Neuron (in vitro differentiated cells): ENCODE results near the gene APOBEC3C.
"Not testable (repeated sequence)": the region's sequence is repeated elsewhere in the genome, so short reads cannot be mapped to it uniquely, and the experiment has no call there.

Experiments used
- H2AFZ ChIP-seq: one replicate; pipeline ENCODE4 v1.6.1; 2013; ENCODE audit warnings: low read depth, mild to moderate bottlenecking, inconsistent platforms, low read length, moderate library complexity
- H3K27me3 ChIP-seq: one replicate; pipeline ENCODE4 v1.6.1; 2013; ENCODE audit warnings: low read length; ENCODE audit not compliant: insufficient read depth
- H3K36me3 ChIP-seq: one replicate; pipeline ENCODE4 v1.6.1; 2013; ENCODE audit warnings: low read length; ENCODE audit not compliant: insufficient read depth
- H3K4me1 ChIP-seq: one replicate; pipeline ENCODE4 v1.6.1; 2013; ENCODE audit warnings: low read length; ENCODE audit not compliant: insufficient read depth
- H3K4me3 ChIP-seq: 2 replicates; pipeline ENCODE4 v1.5.1; 2013; ENCODE audit warnings: mild to moderate bottlenecking, low read length, moderate library complexity
- H3K9me3 ChIP-seq: one replicate; pipeline ENCODE4 v1.6.1; 2013; ENCODE audit warnings: low read length

The APOBEC3C gene

GRCh38 chr22:38973289-38974169 is 40.5 kb upstream of the APOBEC3C start:
- peaks cover 8% of the 10 kb centered on the region for H3K27me3 ChIP-seq
- no peaks in the 10 kb centered on the region for H3K4me1 ChIP-seq
- no peak overlapping the region for H3K4me3 ChIP-seq
- no peaks in the 10 kb centered on the region for H3K36me3 ChIP-seq
- H2AFZ ChIP-seq = no peak overlapping the region
- no peaks in the 10 kb centered on the region for H3K9me3 ChIP-seq

GRCh38 chr22:38974170-38974825 is 39.8 kb upstream of the APOBEC3C start:
- Histone ChIP-seq H3K36me3 (no peaks in the 10 kb centered on the region), H3K4me1 (no peaks in the 10 kb centered on the region), H3K27me3 (peaks cover 2% of the 10 kb centered on the region), H3K4me3 (no peak overlapping the region), H3K9me3 (no peaks in the 10 kb centered on the region), H2AFZ (no peak overlapping the region)

GRCh38 chr22:38974826-38975175 is 39.3 kb upstream of the APOBEC3C start:
- Histone ChIP-seq H3K36me3 (no peaks in the 10 kb centered on the region), H2AFZ (no peak overlapping the region), H3K27me3 (no peaks in the 10 kb centered on the region), H3K9me3 (no peaks in the 10 kb centered on the region), H3K4me3 (no peak overlapping the region), H3K4me1 (no peaks in the 10 kb centered on the region)

- not testable (repeated sequence) for H2AFZ ChIP-seq, H3K36me3 ChIP-seq, H3K27me3 ChIP-seq, H3K9me3 ChIP-seq, H3K4me3 ChIP-seq
- H3K4me1 ChIP-seq = peaks cover 10% of the 10 kb centered on the region
These were observed 36.8 kb upstream of the APOBEC3C start for GRCh38 chr22:38977289-38977688.

- H3K4me1 ChIP-seq = peaks cover 10% of the 10 kb centered on the region
- H3K9me3 ChIP-seq, H2AFZ ChIP-seq, H3K36me3 ChIP-seq, H3K4me3 ChIP-seq, H3K27me3 ChIP-seq: not testable (repeated sequence)
These were observed 33.5 kb upstream of the APOBEC3C start for GRCh38 chr22:38980587-38980986.

GRCh38 chr22:38981005-38981991 is 32.8 kb upstream of the APOBEC3C start:
- no peaks in the 10 kb centered on the region for H3K36me3 ChIP-seq
- no peaks in the 10 kb centered on the region for H3K27me3 ChIP-seq
- peaks cover 10% of the 10 kb centered on the region for H3K4me1 ChIP-seq
- H3K4me3 ChIP-seq = peak overlapping the region; percentile 38
- peak overlapping the region; percentile 80 for H2AFZ ChIP-seq
- H3K9me3 ChIP-seq = no peaks in the 10 kb centered on the region

- H3K9me3 ChIP-seq = no peaks in the 10 kb centered on the region
- H3K27me3 ChIP-seq = no peaks in the 10 kb centered on the region
- H2AFZ ChIP-seq = peak within 1 kb of the TSS; percentile 80
- no peaks in the 10 kb centered on the region for H3K36me3 ChIP-seq
- peaks cover 10% of the 10 kb centered on the region for H3K4me1 ChIP-seq
- H3K4me3 ChIP-seq = peak within 1 kb of the TSS; percentile 38
These were observed 31.8 kb upstream of the APOBEC3C start, which contains the start of gene APOBEC3B for GRCh38 chr22:38981992-38982927. Gene APOBEC3B (plus strand): TSS chr22:38982347. CDS start chr22:38982454, 107 bp downstream.

- no peaks in the 10 kb centered on the region for H3K36me3 ChIP-seq
- peaks cover 10% of the 10 kb centered on the region for H3K4me1 ChIP-seq
- H3K4me3 ChIP-seq = no peak overlapping the region
- no peak overlapping the region for H2AFZ ChIP-seq
- H3K9me3 ChIP-seq = no peaks in the 10 kb centered on the region
- no peaks in the 10 kb centered on the region for H3K27me3 ChIP-seq
These were observed 29.8 kb upstream of the APOBEC3C start for GRCh38 chr22:38984224-38984623.

- not testable (repeated sequence) for H3K27me3 ChIP-seq, H3K9me3 ChIP-seq, H3K36me3 ChIP-seq, H2AFZ ChIP-seq, H3K4me3 ChIP-seq
- peaks cover 10% of the 10 kb centered on the region for H3K4me1 ChIP-seq
These were observed 29.0 kb upstream of the APOBEC3C start for GRCh38 chr22:38984784-38985757.

GRCh38 chr22:38986629-38987028 is 27.4 kb upstream of the APOBEC3C start:
- no peak overlapping the region for H3K4me3 ChIP-seq
- H3K27me3 ChIP-seq = no peaks in the 10 kb centered on the region
- H3K9me3 ChIP-seq = no peaks in the 10 kb centered on the region
- no peaks in the 10 kb centered on the region for H3K36me3 ChIP-seq
- no peak overlapping the region for H2AFZ ChIP-seq
- peaks cover 7% of the 10 kb centered on the region for H3K4me1 ChIP-seq

GRCh38 chr22:38987171-38987895 is 26.7 kb upstream of the APOBEC3C start:
- H3K4me1 ChIP-seq = no peaks in the 10 kb centered on the region
- H3K4me3 ChIP-seq = no peak overlapping the region
- H3K27me3 ChIP-seq = no peaks in the 10 kb centered on the region
- no peaks in the 10 kb centered on the region for H3K9me3 ChIP-seq
- H2AFZ ChIP-seq = no peak overlapping the region
- no peaks in the 10 kb centered on the region for H3K36me3 ChIP-seq
